DND-41 (cell line): ENCODE measurements around the gene MYH11.

Experiments used
- CTCF ChIP-seq: IDR thresholded peaks from 2 replicates; pipeline ENCODE4 v1.5.1; 2012; ENCODE audit warnings: borderline replicate concordance, low read length, moderate library complexity, mild to moderate bottlenecking; ENCODE audit not compliant: poor library complexity, severe bottlenecking; ENCODE audit errors: extremely low read depth
- EZH2 ChIP-seq: IDR thresholded peaks from 3 replicates; pipeline ENCODE4 v1.6.1; 2012; ENCODE audit warnings: borderline replicate concordance, low read depth, mild to moderate bottlenecking, moderate library complexity, low read length, inconsistent platforms; ENCODE audit not compliant: severe bottlenecking

- TF ChIP-seq CTCF (no peak), EZH2 (no peak)
These were observed 108.2 kb downstream of the MYH11 start for GRCh38 chr16:15748654-15749053.
